Measurements from ENCODE around the gene FERMT2. TPM values are rescaled to one million over a fixed set of nuclear protein-coding genes. Genes with fewer than 3 reads are reported as not detected.

FERMT2 gene
- total RNA-seq, 4 donors from 2014 or later = 38.6 to 186 (median 62.7) TPM

GRCh38 chr14:52834440-52834842 lies 116.4 kb downstream of the FERMT2 start:
- intact Hi-C loops (cut with DNase I; ENCODE audit: low total_unique reads) (no loop called here), in situ Hi-C loops (cut with MboI; ENCODE audit: low pct_ligation_motif_present in 1 of 4, low pct_unique_long_range_greater_than_20kb in 1 of 4, low sequenced_read_pairs in 3 of 4) (loop anchor here in 1 of 4 donors (25.0 kb wide), 1 partner anchor 228 kb away; no protein-coding TSS in a partner anchor)
- Histone ChIP-seq H3K4me3 (no peak overlapping the region), H3K27ac (no peak overlapping the region), H3K4me1 (no peaks in the 10 kb centered on the region), H3K27me3 (no peaks in the 10 kb centered on the region), H3K9me3 (no peaks in the 10 kb centered on the region), H3K36me3 (no peaks in the 10 kb centered on the region)
- no peak for DNase-seq
- 50 to 53% methylated on average over 1 of the region's 1 CpG for WGBS, 2 donors (ENCODE audit: low coverage in 1 of 2)
- TF ChIP-seq POLR2A (IDR thresholded peaks at IDR 0.05) = no peak
- no peak for TF ChIP-seq CTCF (IDR thresholded peaks at IDR 0.05)
- TF ChIP-seq POLR2AphosphoS5 (IDR thresholded peaks at IDR 0.05) = no peak
- no peak for TF ChIP-seq EP300 (IDR thresholded peaks at IDR 0.05; ENCODE audit: low read depth)

- no peak for DNase-seq
- intact Hi-C loops (cut with DNase I; ENCODE audit: low total_unique reads) = no loop called here
- Histone ChIP-seq H3K4me3 (no peak overlapping the region), H3K4me1 (no peaks in the 10 kb centered on the region), H3K27ac (no peak overlapping the region), H3K36me3 (no peaks in the 10 kb centered on the region), H3K27me3 (no peaks in the 10 kb centered on the region), H3K9me3 (no peaks in the 10 kb centered on the region)
- TF ChIP-seq POLR2AphosphoS5 (IDR thresholded peaks at IDR 0.05) = no peak
- no peak for TF ChIP-seq CTCF (IDR thresholded peaks at IDR 0.05)
- TF ChIP-seq EP300 (IDR thresholded peaks at IDR 0.05; ENCODE audit: low read depth) = no peak
- TF ChIP-seq POLR2A (IDR thresholded peaks at IDR 0.05) = no peak
- in situ Hi-C loops (cut with MboI; ENCODE audit: low pct_ligation_motif_present in 1 of 4, low pct_unique_long_range_greater_than_20kb in 1 of 4, low sequenced_read_pairs in 3 of 4) = loop anchor here in 1 of 4 donors (25.0 kb wide), 1 partner anchor 228 kb away; no protein-coding TSS in a partner anchor
- WGBS, 2 donors (ENCODE audit: low coverage in 1 of 2) = 94% methylated on average over 5 of the region's 5 CpGs; no CpG with 5 or more reads in 1 of the 2 donors
Measured at GRCh38 chr14:52833891-52834290, 117.0 kb downstream of the FERMT2 start.

GRCh38 chr14:52829527-52830185 lies 121.2 kb downstream of the FERMT2 start:
- Histone ChIP-seq H3K27ac (no peak overlapping the region), H3K9me3 (no peaks in the 10 kb centered on the region), H3K27me3 (no peaks in the 10 kb centered on the region), H3K36me3 (no peaks in the 10 kb centered on the region), H3K4me3 (no peak overlapping the region), H3K4me1 (no peaks in the 10 kb centered on the region)
- 80 to 94% methylated on average over 4 to 7 of the region's 7 CpGs for WGBS, 2 donors (ENCODE audit: low coverage in 1 of 2)
- in situ Hi-C loops (cut with MboI; ENCODE audit: low pct_ligation_motif_present in 1 of 4, low pct_unique_long_range_greater_than_20kb in 1 of 4, low sequenced_read_pairs in 3 of 4) = loop anchor here (10.0 to 25.0 kb wide), 4 partner anchors 125 to 233 kb away; partner anchors contain the start of gene FERMT2 (in 1 of the 4)
- TF ChIP-seq CTCF (IDR thresholded peaks at IDR 0.05) (no peak), EP300 (IDR thresholded peaks at IDR 0.05; ENCODE audit: low read depth) (no peak), POLR2A (IDR thresholded peaks at IDR 0.05) (no peak)
- no peak for DNase-seq
- intact Hi-C loops (cut with DNase I; ENCODE audit: low total_unique reads) = no loop called here

GRCh38 chr14:52827426-52827825 lies 123.4 kb downstream of the FERMT2 start:
- Histone ChIP-seq H3K9me3 (no peaks in the 10 kb centered on the region), H3K4me1 (peaks cover 0 to 4% (median 0%) of the 10 kb centered on the region in 4 donors), H3K4me3 (no peak overlapping the region), H3K27me3 (no peaks in the 10 kb centered on the region), H3K36me3 (no peaks in the 10 kb centered on the region), H3K27ac (no peak overlapping the region)
- no peak for TF ChIP-seq POLR2A (IDR thresholded peaks at IDR 0.05)
- TF ChIP-seq CTCF (IDR thresholded peaks at IDR 0.05) = no peak
- TF ChIP-seq EP300 (IDR thresholded peaks at IDR 0.05; ENCODE audit: low read depth) = no peak
- TF ChIP-seq POLR2AphosphoS5 (IDR thresholded peaks at IDR 0.05) = no peak
- no peak for DNase-seq
- intact Hi-C loops (cut with DNase I; ENCODE audit: low total_unique reads) = no loop called here
- in situ Hi-C loops (cut with MboI; ENCODE audit: low pct_ligation_motif_present in 1 of 4, low pct_unique_long_range_greater_than_20kb in 1 of 4, low sequenced_read_pairs in 3 of 4) = loop anchor here (10.0 to 25.0 kb wide), 4 partner anchors 127 to 235 kb away; partner anchors contain the start of gene FERMT2 (in 1 of the 4)

Measured in transverse colon (tissue), 4 donors.